Thyroid gland (tissue), 4 donors: ENCODE data around the gene SLC18A2. TPM values are rescaled to one million over a fixed set of nuclear protein-coding genes. Genes with fewer than 3 reads are reported as not detected.
A peak's percentile ranks its signal among the peaks of the same experiment; 100 is the strongest.
"Not testable (repeated sequence)": the region's sequence is repeated elsewhere in the genome, so short reads cannot be mapped to it uniquely, and the experiment has no call there.

Experiments used
- DNase-seq, 2 donors: peaks; one replicate each; pipeline ENCODE4 v3.0.0-alpha.2; 2019
- H3K27ac ChIP-seq, 3 donors: fragments of 200-600 bp; sonication (generic); 1 replicate in 2 of 3; 2 replicates in 1 of 3; pipeline ENCODE4 v1.5.1; 2016 to 2019; ENCODE audit warnings: mild to moderate bottlenecking in 1 of 3, moderate library complexity in 1 of 3
- H3K27me3 ChIP-seq: fragments of 200-600 bp; sonication (generic); one replicate; pipeline ENCODE4 v1.5.1; 2019
- H3K36me3 ChIP-seq, 2 donors: fragments of 200-600 bp; sonication (generic); one replicate each; pipeline ENCODE4 v1.5.1; 2016 to 2019
- H3K4me1 ChIP-seq, 2 donors: fragments of 200-600 bp; sonication (generic); one replicate each; pipeline ENCODE4 v1.5.1; 2017 to 2019
- H3K4me3 ChIP-seq, 3 donors: fragments of 200-600 bp; sonication (generic); replicated peaks in 1 of 3; 1 replicate in 2 of 3; 2 replicates in 1 of 3; pipeline ENCODE4 v1.5.1; 2016; ENCODE audit warnings: mild to moderate bottlenecking in 1 of 3
- H3K9me3 ChIP-seq: fragments of 200-600 bp; sonication (generic); one replicate; pipeline ENCODE4 v1.5.1; 2017
- CTCF ChIP-seq, 6 experiments: fragments of 200-600 bp in 3 of 6; fragments of 450-650 bp in 3 of 6; sonication (generic) in 3 of 6; IDR thresholded peaks; one replicate each; pipeline ENCODE4 v1.5.1; 2016 to 2019; ENCODE audit warnings: antibody characterized with exemption in 6 of 6, mild to moderate bottlenecking in 2 of 6, inconsistent platforms in 1 of 6, moderate library complexity in 1 of 6
- POLR2A ChIP-seq, 2 donors: fragments of 450-650 bp; IDR thresholded peaks; one replicate each; pipeline ENCODE4 v1.6.1; 2017; ENCODE audit warnings: antibody characterized with exemption in 2 of 2, mild to moderate bottlenecking in 2 of 2, moderate library complexity in 1 of 2
- WGBS, 2 donors: methylation state at CpG; one replicate each; pipeline ENCODE4 v1.1.5; 2017; 5-methylcytosine and 5-hydroxymethylcytosine counted together
- intact Hi-C: fragments of 100-400 bp; cut with DNase I; formaldehyde crosslinking; loops from one replicate; pipeline ENCODE4 v1.15.1; 2023
- total RNA-seq, 4 donors: library from RNA; depleted of rRNA; stranded (reverse); fragments of >200 nt; gene quantifications; one replicate each; pipeline ENCODE4 v1.2.3, GENCODE V29; 2016

Gene SLC18A2
- total RNA-seq, 4 donors from 2014 or later, result 0.13 TPM; not detected in 3

- H3K27me3 ChIP-seq, result no peaks in the 10 kb centered on the region
- H3K4me1 ChIP-seq, result no peaks in the 10 kb centered on the region
- WGBS, 2 donors, result 74 to 80% methylated on average over 4 of the region's 4 CpGs
- intact Hi-C loops, result no loop called here
- no peak overlapping the region for H3K27ac ChIP-seq
- no peak for DNase-seq
- H3K36me3 ChIP-seq, result no peaks in the 10 kb centered on the region
- no peak for TF ChIP-seq CTCF (IDR thresholded peaks at IDR 0.05)
- no peak for TF ChIP-seq POLR2A (IDR thresholded peaks at IDR 0.05)
- H3K9me3 ChIP-seq, result no peaks in the 10 kb centered on the region
- H3K4me3 ChIP-seq, result no peak overlapping the region
Measured at GRCh38 chr10:117222976-117223692, 17.8 kb upstream of the SLC18A2 start.

DNA sequence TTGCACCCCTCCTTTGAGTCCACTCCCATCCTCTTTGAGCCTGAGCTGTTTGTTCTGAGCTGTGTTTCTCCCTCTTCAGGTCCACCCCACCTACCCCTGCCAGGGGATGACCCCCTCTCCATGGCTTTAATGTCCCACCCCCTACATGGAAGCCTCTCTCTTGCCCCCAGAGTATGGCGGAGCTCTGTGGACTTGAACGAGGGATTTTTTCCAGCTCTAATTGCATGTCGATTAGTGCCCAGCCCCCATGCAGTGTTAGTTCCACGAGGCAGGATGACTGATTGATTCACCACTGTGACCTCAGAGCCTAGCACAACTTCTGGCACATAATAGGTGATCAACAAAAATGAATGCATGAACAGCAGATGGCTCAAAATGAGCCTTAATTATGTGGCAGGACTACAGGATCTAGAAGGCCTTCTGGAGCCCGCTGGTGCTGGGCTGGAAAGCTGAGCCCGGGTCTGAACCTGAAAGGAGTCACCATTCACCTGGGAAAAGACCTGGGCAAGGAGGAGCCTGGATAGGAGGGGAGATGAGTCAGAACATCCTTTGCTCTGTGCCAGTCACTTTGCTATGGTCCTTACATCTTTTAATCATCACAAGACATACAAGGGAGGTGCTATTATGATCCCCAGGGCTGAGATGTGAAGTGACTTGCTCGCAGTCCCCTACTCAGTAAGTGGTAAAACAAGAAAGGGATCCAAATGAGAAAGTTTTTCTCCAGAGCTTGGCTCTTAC is 17.1 kb upstream of the SLC18A2 start:
- Histone ChIP-seq H3K4me3 (no peak overlapping the region), H3K27me3 (no peaks in the 10 kb centered on the region), H3K27ac (no peak overlapping the region), H3K36me3 (no peaks in the 10 kb centered on the region), H3K4me1 (no peaks in the 10 kb centered on the region), H3K9me3 (no peaks in the 10 kb centered on the region)
- DNase-seq, result no peak
- intact Hi-C loops, result no loop called here
- WGBS, 2 donors, result 83 to 91% methylated on average over 7 of the region's 7 CpGs
- TF ChIP-seq POLR2A (IDR thresholded peaks at IDR 0.05) (no peak), CTCF (IDR thresholded peaks at IDR 0.05) (no peak)

DNA sequence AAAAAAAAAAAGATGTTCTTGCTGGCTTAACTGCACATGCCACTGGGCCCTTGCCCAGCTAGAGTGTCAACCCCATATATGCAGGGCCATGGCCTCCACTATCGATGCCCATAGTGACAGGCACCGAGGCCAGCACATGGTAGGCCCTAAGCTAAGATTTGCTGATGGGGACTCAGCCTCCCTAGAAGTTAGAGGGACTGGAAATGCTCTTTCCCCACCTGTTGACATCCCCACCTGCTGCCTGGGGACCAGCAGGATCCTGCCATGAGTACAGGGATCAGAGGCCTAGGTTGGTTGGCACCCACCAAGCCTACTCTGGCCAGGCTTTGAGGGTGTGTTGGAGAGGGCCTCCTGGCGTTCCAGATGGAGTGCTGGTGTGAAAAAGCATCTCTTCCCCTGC is 16.0 kb upstream of the SLC18A2 start:
- Histone ChIP-seq H3K27ac (no peak overlapping the region), H3K36me3 (no peaks in the 10 kb centered on the region), H3K4me3 (no peak overlapping the region), H3K9me3 (no peaks in the 10 kb centered on the region), H3K27me3 (no peaks in the 10 kb centered on the region), H3K4me1 (no peaks in the 10 kb centered on the region)
- 91 to 94% methylated on average over 3 of the region's 3 CpGs for WGBS, 2 donors
- intact Hi-C loops, result no loop called here
- TF ChIP-seq CTCF (IDR thresholded peaks at IDR 0.05) (no peak), POLR2A (IDR thresholded peaks at IDR 0.05) (no peak)
- DNase-seq, result no peak

- TF ChIP-seq CTCF (IDR thresholded peaks at IDR 0.05) (peak in 3 of 6 experiments; percentile 12 to 30 (median 21)), POLR2A (IDR thresholded peaks at IDR 0.05) (no peak)
- H3K27ac ChIP-seq, result no peak overlapping the region
- whole genome bisulfite sequencing, 2 donors, result 27 to 32% methylated on average over 10 of the region's 10 CpGs
- H3K27me3 ChIP-seq, result no peaks in the 10 kb centered on the region
- H3K4me1 ChIP-seq, result no peaks in the 10 kb centered on the region
- no peaks in the 10 kb centered on the region for H3K9me3 ChIP-seq
- no peak overlapping the region for H3K4me3 ChIP-seq
- intact Hi-C loops, result no loop called here
- peak in 1 of 2 donors; percentile 13 for DNase-seq
- no peaks in the 10 kb centered on the region for H3K36me3 ChIP-seq
Measured at GRCh38 chr10:117226813-117227451, 14.0 kb upstream of the SLC18A2 start.

DNA sequence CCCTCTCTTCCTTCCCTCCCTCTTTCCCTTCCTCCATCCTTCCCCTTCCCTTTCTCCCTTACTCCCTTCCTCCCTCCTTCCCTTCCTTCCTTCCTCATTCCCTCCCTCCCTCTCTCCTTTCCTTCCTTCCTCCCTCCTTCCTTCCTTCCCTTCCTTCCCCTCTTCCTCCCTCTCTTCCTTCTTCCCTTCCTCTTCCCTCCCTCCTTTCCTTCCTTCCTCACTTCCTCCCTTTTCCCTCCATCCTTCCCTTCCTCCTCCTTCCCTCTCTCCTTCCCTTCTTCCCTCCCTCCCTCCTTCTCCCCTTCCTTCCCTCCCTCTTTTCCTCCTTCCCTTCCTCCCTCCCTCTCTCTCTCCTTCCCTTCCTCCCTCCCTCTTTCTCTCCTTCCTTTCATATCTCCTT is 12.7 kb upstream of the SLC18A2 start:
- H3K4me1 ChIP-seq, result no peaks in the 10 kb centered on the region
- no peak overlapping the region for H3K27ac ChIP-seq
- no peaks in the 10 kb centered on the region for H3K36me3 ChIP-seq
- DNase-seq, result no peak
- no peak overlapping the region for H3K4me3 ChIP-seq
- intact Hi-C loops, result no loop called here
- TF ChIP-seq CTCF (IDR thresholded peaks at IDR 0.05) (no peak), POLR2A (IDR thresholded peaks at IDR 0.05) (no peak)
- no peaks in the 10 kb centered on the region for H3K27me3 ChIP-seq
- no peaks in the 10 kb centered on the region for H3K9me3 ChIP-seq

- DNase-seq, H3K27ac ChIP-seq, H3K9me3 ChIP-seq, H3K36me3 ChIP-seq, H3K4me3 ChIP-seq, H3K4me1 ChIP-seq, H3K27me3 ChIP-seq, intact Hi-C loops: not testable (repeated sequence)
- WGBS, 2 donors, result 89 to 94% methylated on average over 4 of the region's 4 CpGs
Measured at GRCh38 chr10:117230107-117230506, 10.8 kb upstream of the SLC18A2 start.
